Measurements from ENCODE around the gene SARS2.

GRCh38 chr19:38931521-38931793 is 894 bp upstream of the SARS2 start:
- TF ChIP-seq CTCF (IDR thresholded peaks at IDR 0.05): no peak
- TF ChIP-seq POLR2A (IDR thresholded peaks at IDR 0.05): no peak
- TF ChIP-seq EP300 (IDR thresholded peaks at IDR 0.05): no peak

Data from tibial nerve (tissue), 4 donors.